Measurements from ENCODE around the gene NAA10.

DNA sequence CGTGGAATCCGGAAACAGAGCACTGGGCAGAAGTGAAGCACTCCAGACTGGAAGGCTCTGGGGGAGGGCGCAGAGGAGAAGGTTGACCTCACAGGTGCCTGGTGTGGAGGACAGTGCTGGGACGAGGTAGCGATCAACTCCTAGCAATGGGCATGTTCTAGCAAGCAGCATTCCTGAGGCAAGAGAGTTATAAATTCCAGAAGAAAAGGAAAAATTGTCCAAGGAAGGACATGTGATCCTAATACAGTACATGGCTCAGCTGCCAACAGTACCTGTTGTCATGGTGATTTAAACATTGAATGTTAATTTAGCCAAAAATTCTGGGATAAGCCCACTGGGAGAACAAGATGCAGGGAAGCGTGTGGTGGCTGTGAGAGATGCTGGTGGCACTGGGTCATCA lies 17.0 kb downstream of the NAA10 start:
- TF ChIP-seq, protein P1, sequence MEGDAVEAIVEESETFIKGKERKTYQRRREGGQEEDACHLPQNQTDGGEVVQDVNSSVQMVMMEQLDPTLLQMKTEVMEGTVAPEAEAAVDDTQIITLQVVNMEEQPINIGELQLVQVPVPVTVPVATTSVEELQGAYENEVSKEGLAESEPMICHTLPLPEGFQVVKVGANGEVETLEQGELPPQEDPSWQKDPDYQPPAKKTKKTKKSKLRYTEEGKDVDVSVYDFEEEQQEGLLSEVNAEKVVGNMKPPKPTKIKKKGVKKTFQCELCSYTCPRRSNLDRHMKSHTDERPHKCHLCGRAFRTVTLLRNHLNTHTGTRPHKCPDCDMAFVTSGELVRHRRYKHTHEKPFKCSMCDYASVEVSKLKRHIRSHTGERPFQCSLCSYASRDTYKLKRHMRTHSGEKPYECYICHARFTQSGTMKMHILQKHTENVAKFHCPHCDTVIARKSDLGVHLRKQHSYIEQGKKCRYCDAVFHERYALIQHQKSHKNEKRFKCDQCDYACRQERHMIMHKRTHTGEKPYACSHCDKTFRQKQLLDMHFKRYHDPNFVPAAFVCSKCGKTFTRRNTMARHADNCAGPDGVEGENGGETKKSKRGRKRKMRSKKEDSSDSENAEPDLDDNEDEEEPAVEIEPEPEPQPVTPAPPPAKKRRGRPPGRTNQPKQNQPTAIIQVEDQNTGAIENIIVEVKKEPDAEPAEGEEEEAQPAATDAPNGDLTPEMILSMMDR (conservative IDR thresholded peaks at IDR 0.05) = no peak
- TF ChIP-seq ZFX (IDR thresholded peaks at IDR 0.05) = no peak

All from C4-2B (cell line).